Kidney epithelial cell (primary cell): ENCODE results near the gene FAM107B. TPM values are rescaled to one million over a fixed set of nuclear protein-coding genes. Genes with fewer than 3 reads are reported as not detected.

ENCODE experiments used
- DNase-seq: peaks from one replicate; pipeline ENCODE4 v3.0.0-alpha.2; 2010; ENCODE audit warnings: low read depth
- H3K27me3 ChIP-seq: 2 replicates; pipeline ENCODE4 v1.6.0; 2011; ENCODE audit warnings: low read length; ENCODE audit not compliant: control insufficient read depth, insufficient read depth
- H3K36me3 ChIP-seq: 2 replicates; pipeline ENCODE4 v1.5.1; 2011; ENCODE audit warnings: low read length; ENCODE audit not compliant: control insufficient read depth, insufficient read depth
- H3K4me3 ChIP-seq: 2 replicates; pipeline ENCODE4 v1.5.1; 2011; ENCODE audit warnings: low read depth, mild to moderate bottlenecking, control low read depth, low read length
- total RNA-seq: library from RNA; depleted of rRNA; stranded (reverse); fragments of >200 nt; gene quantifications from 2 replicates; pipeline ENCODE4 v1.2.3, GENCODE V29; 2015
- TF ChIP-seq, protein P1 (sequence below): IDR thresholded peaks from 2 replicates; pipeline ENCODE4 v1.5.1; 2011; ENCODE audit warnings: mild to moderate bottlenecking, moderate library complexity, low read length, control low read depth, inconsistent platforms; ENCODE audit not compliant: insufficient read depth, poor library complexity, severe bottlenecking

FAM107B gene
- total RNA-seq, 1 donor from 2014 or later: 33.5 TPM

- no peak overlapping the region for H3K4me3 ChIP-seq
- TF ChIP-seq, protein P1, sequence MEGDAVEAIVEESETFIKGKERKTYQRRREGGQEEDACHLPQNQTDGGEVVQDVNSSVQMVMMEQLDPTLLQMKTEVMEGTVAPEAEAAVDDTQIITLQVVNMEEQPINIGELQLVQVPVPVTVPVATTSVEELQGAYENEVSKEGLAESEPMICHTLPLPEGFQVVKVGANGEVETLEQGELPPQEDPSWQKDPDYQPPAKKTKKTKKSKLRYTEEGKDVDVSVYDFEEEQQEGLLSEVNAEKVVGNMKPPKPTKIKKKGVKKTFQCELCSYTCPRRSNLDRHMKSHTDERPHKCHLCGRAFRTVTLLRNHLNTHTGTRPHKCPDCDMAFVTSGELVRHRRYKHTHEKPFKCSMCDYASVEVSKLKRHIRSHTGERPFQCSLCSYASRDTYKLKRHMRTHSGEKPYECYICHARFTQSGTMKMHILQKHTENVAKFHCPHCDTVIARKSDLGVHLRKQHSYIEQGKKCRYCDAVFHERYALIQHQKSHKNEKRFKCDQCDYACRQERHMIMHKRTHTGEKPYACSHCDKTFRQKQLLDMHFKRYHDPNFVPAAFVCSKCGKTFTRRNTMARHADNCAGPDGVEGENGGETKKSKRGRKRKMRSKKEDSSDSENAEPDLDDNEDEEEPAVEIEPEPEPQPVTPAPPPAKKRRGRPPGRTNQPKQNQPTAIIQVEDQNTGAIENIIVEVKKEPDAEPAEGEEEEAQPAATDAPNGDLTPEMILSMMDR: no peak
Measured at GRCh38 chr10:14527134-14527844, 247.4 kb downstream of the FAM107B start.

DNA sequence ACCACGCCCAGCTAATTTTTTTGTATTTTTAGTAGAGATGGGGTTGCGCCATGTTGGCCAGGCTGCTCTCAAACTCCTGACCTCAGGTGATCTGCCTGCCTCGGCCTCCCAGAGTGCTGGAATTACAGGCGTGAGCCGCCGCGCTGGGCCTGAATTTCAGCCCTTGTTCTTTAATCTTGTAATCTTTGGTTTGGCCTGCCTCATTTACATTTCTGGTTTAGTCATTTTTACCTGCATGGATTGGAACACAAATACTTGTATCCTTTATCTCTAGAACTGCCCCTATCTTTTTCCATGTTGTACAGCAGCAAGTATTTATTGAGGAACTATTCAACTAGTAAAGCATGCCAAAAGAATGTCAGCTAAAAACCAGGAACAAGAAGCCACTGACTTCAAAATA is 248.4 kb downstream of the FAM107B start:
- Histone ChIP-seq H3K27me3 (no peaks in the 10 kb centered on the region), H3K4me3 (no peak overlapping the region), H3K36me3 (no peaks in the 10 kb centered on the region)
- DNase-seq: no peak
- TF ChIP-seq, protein P1: no peak

More at GRCh38 chr10:14527134-14527844, 247.4 kb downstream of the FAM107B start:
- DNase-seq: no peak
- Histone ChIP-seq H3K36me3 (no peaks in the 10 kb centered on the region), H3K27me3 (no peaks in the 10 kb centered on the region)

DNA sequence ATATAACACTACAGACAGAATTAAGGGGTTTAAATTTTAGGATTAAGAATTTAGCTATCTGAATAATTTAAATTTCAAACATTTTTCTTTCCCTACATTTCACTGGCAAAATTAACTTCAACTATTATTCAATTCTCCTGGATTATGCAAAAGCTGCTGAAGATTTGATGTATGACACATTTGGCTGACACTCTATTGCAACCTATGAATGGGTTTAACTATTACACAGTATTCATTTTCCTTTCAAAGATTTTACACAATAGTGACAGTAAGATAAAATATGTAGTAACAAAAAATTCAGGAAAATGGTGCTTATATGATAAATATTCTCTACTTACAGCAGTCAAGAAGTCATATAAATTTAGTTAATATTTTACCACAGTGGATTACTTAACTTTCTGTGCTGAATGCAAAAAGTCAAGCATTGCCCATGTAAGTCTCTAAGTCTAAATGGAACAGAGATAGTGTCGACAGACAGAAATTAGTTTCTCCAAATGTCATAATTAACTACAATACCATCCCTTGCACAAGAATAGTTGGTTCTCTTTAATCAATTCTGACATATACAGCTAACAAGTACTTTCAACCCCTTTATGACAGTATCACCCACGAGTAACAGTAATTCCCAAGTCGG is 249.9 kb downstream of the FAM107B start:
- TF ChIP-seq, protein P1: no peak
- H3K36me3 ChIP-seq: no peaks in the 10 kb centered on the region
- H3K27me3 ChIP-seq: no peaks in the 10 kb centered on the region
- DNase-seq: no peak
- H3K4me3 ChIP-seq: no peak overlapping the region

- TF ChIP-seq, protein P1: no peak
- Histone ChIP-seq H3K4me3 (no peak overlapping the region), H3K27me3 (no peaks in the 10 kb centered on the region), H3K36me3 (no peaks in the 10 kb centered on the region)
- DNase-seq: no peak
Measured at GRCh38 chr10:14523286-14523685, 251.4 kb downstream of the FAM107B start.

DNA sequence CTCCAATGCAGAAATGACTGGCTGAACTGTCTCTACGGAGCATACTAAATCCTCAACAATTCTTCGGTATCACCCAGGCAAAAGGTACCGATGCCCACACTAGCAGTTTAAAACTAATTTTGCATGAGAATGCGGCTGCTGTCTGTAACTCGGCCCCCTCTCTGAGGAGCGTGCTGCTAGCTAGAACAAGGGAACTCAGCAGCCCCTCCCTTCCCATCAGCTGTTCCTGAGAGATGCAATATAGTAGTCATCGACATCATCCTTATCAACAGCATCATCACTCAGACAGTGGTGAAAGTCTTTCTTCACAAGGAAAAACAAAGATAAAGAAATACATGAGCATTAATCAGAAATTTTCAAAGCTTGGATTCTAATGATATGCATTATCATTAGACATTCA is 254.9 kb downstream of the FAM107B start:
- Histone ChIP-seq H3K36me3 (no peaks in the 10 kb centered on the region), H3K27me3 (no peaks in the 10 kb centered on the region), H3K4me3 (no peak overlapping the region)
- TF ChIP-seq, protein P1: no peak
- no peak for DNase-seq

GRCh38 chr10:14518149-14518548 is 256.5 kb downstream of the FAM107B start:
- H3K36me3 ChIP-seq: no peaks in the 10 kb centered on the region
- no peak for DNase-seq
- no peak overlapping the region for H3K4me3 ChIP-seq
- TF ChIP-seq, protein P1: no peak
- H3K27me3 ChIP-seq: no peaks in the 10 kb centered on the region
